HUES64 (cell line): ENCODE results near the gene SLC25A47.

Experiments
- H3K27ac ChIP-seq: 2 replicates; pipeline ENCODE4 v1.7.0; 2013; ENCODE audit warnings: low read depth, low read length, inconsistent platforms
- H3K27me3 ChIP-seq: 2 replicates; pipeline ENCODE4 v1.6.1; 2013; ENCODE audit warnings: mild to moderate bottlenecking, low read length; ENCODE audit not compliant: insufficient read depth
- H3K36me3 ChIP-seq: 2 replicates; pipeline ENCODE4 v1.6.1; 2013; ENCODE audit warnings: mild to moderate bottlenecking, low read length; ENCODE audit not compliant: insufficient read depth
- H3K4me1 ChIP-seq: 2 replicates; pipeline ENCODE4 v1.6.1; 2013; ENCODE audit warnings: mild to moderate bottlenecking, low read length, moderate library complexity; ENCODE audit not compliant: insufficient read depth
- H3K4me3 ChIP-seq: 2 replicates; pipeline ENCODE4 v1.5.1; 2013; ENCODE audit warnings: mild to moderate bottlenecking, low read length, moderate library complexity
- H3K9ac ChIP-seq: 2 replicates; pipeline ENCODE4 v1.6.1; 2013; ENCODE audit warnings: mild to moderate bottlenecking, low read depth, low read length
- H3K9me3 ChIP-seq: 2 replicates; pipeline ENCODE4 v1.6.1; 2013; ENCODE audit warnings: low read depth, low read length; ENCODE audit not compliant: insufficient read depth
- WGBS: fragments of 150-250, 120-280 bp; methylation state at CpG from one replicate; pipeline ENCODE4 v1.1.7; 2013; ENCODE audit warnings: missing lambda C conversion rate; 5-methylcytosine and 5-hydroxymethylcytosine counted together

Gene SLC25A47

DNA sequence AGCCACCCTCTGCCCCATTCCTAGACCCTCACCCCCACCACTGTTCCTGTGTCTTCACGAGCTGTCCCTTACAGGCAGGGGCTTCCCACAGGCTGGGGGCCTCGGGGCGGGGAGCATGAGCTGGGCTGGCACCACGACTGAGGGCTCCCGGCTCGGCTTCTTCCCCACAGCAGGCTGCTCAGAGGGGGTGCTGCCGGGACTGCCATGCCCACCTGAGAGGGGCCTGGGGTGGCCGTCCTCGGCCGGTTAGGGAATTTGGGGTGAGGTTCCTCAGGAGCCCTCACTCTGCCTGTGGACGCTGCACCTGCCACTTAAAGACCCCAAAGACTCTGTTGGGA is 6.8 kb downstream of the SLC25A47 start:
- H3K27me3 ChIP-seq: no peaks in the 10 kb centered on the region
- H3K4me1 ChIP-seq: no peaks in the 10 kb centered on the region
- WGBS: 91% methylated on average over 11 of the region's 11 CpGs
- H3K9ac ChIP-seq: no peak overlapping the region
- H3K4me3 ChIP-seq: no peak overlapping the region
- no peaks in the 10 kb centered on the region for H3K9me3 ChIP-seq
- peaks cover 17% of the 10 kb centered on the region for H3K36me3 ChIP-seq
- H3K27ac ChIP-seq: no peak overlapping the region

DNA sequence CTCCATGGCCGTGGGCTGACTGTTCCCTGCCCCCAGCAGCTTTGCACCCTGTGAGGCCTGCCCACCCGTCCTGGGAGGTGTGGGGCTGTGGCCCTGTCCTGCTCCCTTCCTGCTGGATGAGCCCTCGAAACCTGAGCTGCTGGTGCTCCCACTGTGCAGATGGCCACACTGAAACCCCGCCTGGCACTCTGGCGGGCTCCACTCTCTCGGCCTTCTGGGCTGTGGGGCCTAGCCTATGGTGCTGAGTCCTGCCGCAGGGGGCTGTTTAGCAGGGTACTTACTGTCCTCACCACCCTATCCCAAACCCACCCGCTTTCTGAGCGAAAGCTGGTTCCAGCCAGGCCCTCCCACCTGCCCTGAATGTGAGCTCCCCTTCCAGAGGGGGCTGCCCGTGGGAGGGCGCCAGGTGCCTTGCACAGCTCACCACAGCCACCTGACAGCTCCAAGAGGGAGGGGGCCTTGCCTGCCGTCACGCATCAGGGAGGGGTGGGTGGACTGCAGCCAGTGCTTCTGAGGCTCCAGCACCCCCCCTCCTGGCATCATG is 7.3 kb downstream of the SLC25A47 start:
- WGBS: 84% methylated on average over 13 of the region's 13 CpGs
- Histone ChIP-seq H3K36me3 (peaks cover 19% of the 10 kb centered on the region), H3K27me3 (no peaks in the 10 kb centered on the region), H3K27ac (no peak overlapping the region), H3K9ac (no peak overlapping the region), H3K9me3 (no peaks in the 10 kb centered on the region), H3K4me3 (no peak overlapping the region), H3K4me1 (no peaks in the 10 kb centered on the region)

DNA sequence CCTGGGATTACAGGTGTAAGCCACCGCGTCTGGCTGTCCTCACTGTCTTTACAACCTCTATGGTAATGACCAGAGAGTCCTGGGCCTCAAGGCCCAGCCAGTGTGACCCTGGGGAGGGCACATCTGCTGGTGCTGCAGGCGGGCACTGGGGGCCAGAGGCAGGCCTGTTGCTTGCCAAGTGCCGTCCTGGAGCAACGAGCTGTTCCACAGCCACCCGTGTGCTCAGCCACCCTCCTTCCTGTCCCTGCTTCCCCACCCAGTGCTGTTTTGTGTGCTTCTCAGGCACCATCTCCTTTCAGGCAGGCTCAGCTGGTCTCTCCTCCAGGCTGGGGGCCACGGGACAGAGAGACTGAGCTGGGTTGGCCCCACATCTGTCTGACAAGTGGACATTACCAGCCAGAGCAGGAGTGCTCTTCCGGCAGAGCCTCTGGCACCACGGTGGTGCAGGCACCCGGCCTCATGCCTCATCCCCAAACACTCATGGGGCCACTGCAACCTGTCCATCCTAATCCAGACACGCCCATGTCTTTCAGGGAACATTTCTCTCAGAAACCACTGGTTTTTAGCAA is 9.0 kb downstream of the SLC25A47 start:
- Histone ChIP-seq H3K27ac (no peak overlapping the region), H3K9ac (no peak overlapping the region), H3K36me3 (peaks cover 34% of the 10 kb centered on the region), H3K27me3 (no peaks in the 10 kb centered on the region), H3K4me1 (no peaks in the 10 kb centered on the region), H3K9me3 (no peaks in the 10 kb centered on the region), H3K4me3 (no peak overlapping the region)
- 91% methylated on average over 11 of the region's 11 CpGs for WGBS

DNA sequence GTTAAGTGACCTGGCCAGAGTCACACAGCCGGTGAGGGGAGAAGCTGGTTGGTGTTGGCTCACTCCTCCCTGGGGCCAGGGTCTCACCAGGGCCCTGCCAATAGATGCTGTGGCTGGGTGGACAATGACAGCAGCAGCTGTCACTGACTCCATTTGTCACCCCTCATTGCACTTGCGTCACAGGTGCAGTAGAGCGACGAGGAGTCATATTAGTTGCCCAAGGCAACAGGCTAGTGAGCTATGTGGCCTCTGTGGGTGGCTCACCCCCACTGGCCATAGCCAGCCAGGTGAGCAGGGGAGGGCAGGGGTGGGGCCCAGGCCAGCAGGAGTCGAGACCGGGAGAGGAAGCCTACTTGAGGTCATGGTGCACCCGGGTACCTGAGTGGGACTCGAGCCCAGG is 9.7 kb downstream of the SLC25A47 start:
- H3K27me3 ChIP-seq: no peaks in the 10 kb centered on the region
- peaks cover 39% of the 10 kb centered on the region for H3K36me3 ChIP-seq
- WGBS: 82% methylated on average over 8 of the region's 8 CpGs
- H3K9ac ChIP-seq: no peak overlapping the region
- H3K9me3 ChIP-seq: no peaks in the 10 kb centered on the region
- no peak overlapping the region for H3K27ac ChIP-seq
- no peak overlapping the region for H3K4me3 ChIP-seq
- H3K4me1 ChIP-seq: no peaks in the 10 kb centered on the region

DNA sequence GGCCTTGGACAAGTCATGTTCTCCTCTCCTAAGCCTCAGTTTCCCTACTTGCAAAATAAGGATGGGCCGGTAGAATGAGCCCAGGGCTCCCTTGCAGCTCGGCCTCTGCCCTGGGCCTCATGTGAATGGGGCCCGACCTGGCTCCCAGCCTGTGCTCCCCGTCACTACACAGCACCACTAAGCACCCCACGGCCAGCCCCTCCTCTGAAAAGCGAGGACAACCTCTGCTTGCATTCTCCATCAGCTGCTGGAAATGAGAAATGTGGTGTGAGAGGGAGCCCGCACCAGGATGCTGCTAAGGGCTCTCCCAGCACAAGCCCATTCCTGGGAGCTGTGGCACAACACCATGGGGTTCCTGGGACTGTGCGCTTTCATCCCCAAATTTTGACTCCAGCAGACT is 10.2 kb downstream of the SLC25A47 start:
- H3K27ac ChIP-seq: no peak overlapping the region
- H3K4me3 ChIP-seq: no peak overlapping the region
- peaks cover 44% of the 10 kb centered on the region for H3K36me3 ChIP-seq
- WGBS: 95% methylated on average over 8 of the region's 8 CpGs
- H3K27me3 ChIP-seq: no peaks in the 10 kb centered on the region
- H3K9ac ChIP-seq: no peak overlapping the region
- H3K9me3 ChIP-seq: no peaks in the 10 kb centered on the region
- no peaks in the 10 kb centered on the region for H3K4me1 ChIP-seq

DNA sequence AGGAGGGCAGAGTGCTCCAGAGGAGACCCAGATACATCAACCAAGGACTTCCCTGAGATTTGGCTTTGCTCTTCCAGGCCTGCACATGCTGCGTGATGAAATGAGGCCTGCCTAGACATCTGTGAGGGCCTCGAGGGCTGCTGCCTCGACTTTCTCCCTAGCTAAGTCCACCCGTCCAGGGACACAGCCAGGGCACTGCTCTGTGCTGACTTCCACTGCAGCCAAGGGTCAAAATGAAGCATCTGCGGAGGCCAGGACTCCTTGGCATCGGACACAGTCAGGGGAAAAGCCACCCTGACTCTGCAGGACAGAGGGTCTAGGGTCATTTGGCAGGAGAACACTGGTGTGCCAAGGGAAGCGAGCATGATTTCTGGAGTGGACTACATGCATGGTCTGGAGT is 10.7 kb downstream of the SLC25A47 start:
- Histone ChIP-seq H3K27me3 (no peaks in the 10 kb centered on the region), H3K27ac (no peak overlapping the region), H3K4me3 (no peak overlapping the region), H3K9ac (no peak overlapping the region), H3K9me3 (no peaks in the 10 kb centered on the region), H3K4me1 (no peaks in the 10 kb centered on the region), H3K36me3 (peaks cover 45% of the 10 kb centered on the region)
- WGBS: 93% methylated on average over 7 of the region's 7 CpGs

DNA sequence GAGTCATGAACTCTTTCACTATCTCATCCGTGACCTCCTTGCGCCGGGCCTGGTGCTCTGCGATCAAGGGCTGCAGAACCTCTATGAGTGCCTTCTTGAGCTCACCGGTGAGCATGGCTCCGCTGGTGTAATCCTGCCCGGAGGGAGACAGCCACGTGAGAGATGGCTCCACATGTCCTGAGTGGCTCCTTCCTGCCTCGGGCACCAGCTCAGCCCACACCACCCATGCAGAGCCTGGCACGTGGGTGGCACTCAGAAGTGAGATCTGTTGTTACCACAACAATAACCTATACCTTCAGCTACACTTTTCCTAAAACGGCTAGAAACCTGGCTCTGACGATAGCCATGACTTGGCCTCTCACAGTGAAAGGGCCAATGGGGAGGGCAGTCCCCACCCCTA is 11.8 kb downstream of the SLC25A47 start:
- Histone ChIP-seq H3K27ac (no peak overlapping the region), H3K4me3 (no peak overlapping the region), H3K27me3 (no peaks in the 10 kb centered on the region), H3K9me3 (no peaks in the 10 kb centered on the region), H3K9ac (no peak overlapping the region), H3K36me3 (peaks cover 53% of the 10 kb centered on the region), H3K4me1 (no peaks in the 10 kb centered on the region)
- 95% methylated on average over 12 of the region's 12 CpGs for WGBS

DNA sequence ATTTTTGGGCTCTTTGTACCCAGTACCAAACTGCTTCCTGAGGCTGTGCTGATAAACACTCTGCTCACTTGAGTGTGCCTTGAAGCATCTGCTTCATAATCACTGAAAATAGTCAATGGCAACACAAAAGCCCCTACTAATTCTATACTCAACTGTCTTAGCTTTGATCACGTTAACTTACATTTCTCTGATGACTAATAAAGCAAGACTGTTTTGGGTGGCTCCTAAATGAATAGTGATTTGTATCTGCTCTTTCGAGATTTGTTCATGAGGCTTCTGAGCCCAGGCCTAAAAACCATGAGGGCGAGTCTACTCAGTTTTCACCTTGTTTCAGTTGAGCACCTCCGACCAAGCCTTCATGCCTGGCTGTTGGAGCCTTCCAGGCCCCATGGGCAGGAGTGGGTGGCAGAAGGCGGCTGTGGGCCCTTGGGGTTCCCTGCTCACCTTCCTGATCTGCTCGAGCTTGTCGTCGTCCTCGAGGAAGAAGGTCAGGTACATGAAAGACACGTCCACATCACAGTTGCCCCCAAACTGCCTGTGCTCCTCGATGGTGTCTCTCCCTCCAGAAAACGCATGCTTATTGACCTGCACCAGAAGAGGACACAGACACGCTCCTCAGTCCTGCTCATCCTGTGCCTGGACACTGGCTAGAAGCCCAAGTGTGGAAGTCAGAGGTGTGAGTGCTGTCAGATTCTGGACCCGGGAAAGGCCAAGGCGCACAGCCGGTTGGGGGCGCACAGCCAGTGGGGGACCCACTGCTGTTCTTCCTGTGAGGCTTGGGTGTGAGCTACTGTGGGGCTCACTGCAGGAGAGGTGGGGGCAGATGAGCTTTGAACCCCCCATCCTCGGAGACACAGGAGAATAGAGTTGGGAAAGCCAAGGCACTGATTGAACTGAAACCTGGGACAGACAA is 13.7 kb downstream of the SLC25A47 start:
- Histone ChIP-seq H3K36me3 (peaks cover 71% of the 10 kb centered on the region), H3K9ac (no peak overlapping the region), H3K27ac (no peak overlapping the region), H3K9me3 (no peaks in the 10 kb centered on the region), H3K4me3 (no peak overlapping the region), H3K27me3 (no peaks in the 10 kb centered on the region), H3K4me1 (no peaks in the 10 kb centered on the region)
- 95% methylated on average over 17 of the region's 18 CpGs for WGBS

DNA sequence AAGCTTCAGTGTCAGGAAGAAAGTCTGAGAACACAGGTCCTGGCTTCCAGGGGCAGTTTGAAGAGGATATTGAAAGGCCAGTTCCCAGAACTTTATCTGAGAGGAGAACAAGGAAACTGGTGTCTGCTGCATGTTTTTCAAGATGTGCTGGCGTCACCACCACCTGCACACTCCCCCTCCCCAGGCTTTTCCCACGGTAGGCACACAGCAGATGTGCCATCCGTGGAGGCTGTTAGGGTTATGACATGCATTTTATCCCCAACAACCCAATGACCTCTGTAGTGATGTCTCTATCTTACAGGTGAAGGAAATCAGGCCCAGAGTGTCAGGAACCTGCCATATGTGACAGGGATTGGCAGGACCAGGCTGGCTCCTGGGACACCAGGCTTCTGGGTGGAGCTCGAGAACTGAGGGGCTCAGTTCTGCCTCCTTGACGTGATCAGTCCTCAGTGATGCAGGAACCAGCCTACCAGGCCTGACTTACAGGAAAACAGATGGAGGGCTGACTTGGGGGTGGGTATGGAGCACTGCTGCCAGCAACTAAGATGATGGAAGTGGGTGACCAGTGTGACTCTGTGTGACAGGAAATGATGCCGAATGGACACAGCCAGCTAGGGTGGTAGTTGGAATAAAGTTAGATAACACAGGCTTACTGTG is 16.8 kb downstream of the SLC25A47 start:
- Histone ChIP-seq H3K27me3 (no peaks in the 10 kb centered on the region), H3K9me3 (no peaks in the 10 kb centered on the region), H3K4me3 (no peak overlapping the region), H3K9ac (no peak overlapping the region), H3K4me1 (no peaks in the 10 kb centered on the region), H3K27ac (no peak overlapping the region), H3K36me3 (peaks cover 68% of the 10 kb centered on the region)
- WGBS: 97% methylated on average over 6 of the region's 6 CpGs

DNA sequence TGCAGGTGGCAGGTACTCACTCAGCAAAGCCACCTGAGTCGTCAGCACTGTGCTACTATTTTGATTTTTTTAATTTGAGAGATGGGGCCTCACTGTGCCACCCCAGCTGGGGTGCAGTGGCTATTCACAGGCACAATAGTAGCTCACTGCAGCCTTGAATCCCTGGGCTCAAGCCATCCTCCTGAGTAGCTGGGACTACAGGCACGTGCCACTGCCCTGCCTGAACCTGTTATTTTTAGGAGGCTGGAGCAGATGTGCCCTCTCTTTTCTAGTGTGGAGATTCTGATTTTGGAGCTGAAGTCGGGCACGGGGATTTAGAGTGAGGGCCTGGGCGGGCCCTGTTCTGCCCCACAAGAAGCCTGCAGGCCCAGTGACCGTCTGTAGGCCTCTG is 17.3 kb downstream of the SLC25A47 start:
- H3K4me3 ChIP-seq: no peak overlapping the region
- WGBS: 78% methylated on average over 6 of the region's 6 CpGs
- H3K27ac ChIP-seq: no peak overlapping the region
- no peaks in the 10 kb centered on the region for H3K9me3 ChIP-seq
- H3K4me1 ChIP-seq: no peaks in the 10 kb centered on the region
- H3K9ac ChIP-seq: no peak overlapping the region
- no peaks in the 10 kb centered on the region for H3K27me3 ChIP-seq
- peaks cover 65% of the 10 kb centered on the region for H3K36me3 ChIP-seq

DNA sequence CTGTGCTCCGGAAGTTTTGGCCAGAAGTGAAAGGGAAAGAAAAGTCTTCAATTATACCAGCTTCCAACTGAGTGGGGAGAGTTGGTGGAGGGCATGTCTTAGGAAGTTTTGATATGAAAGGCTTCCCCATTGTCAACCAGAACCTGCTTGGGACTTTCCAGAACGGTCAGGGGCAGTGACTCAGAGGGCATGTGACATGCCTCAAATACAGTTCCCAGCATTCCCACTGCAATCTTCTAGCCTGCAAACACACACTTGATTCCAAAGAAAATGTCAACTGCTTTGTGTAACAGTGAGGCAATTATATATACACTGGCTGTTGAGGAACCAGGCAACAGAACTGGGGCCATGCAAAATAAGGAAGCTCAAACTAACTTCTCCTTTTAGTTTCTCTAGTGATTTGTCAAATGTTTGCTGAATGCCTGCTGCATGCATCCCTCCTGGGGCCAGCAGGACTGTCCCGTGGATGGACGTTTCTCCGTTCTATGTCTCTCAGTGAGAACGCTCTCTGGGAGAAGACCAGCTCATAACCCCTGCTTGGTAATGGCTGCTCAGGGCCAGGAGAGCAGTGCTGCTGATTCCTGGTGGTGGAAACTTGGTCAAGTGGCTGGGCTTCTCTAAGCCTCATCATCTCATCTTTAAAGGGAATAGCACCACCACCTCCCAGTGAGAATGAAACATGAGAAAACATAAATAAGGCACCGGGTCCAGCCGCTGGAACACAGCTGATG is 18.3 kb downstream of the SLC25A47 start:
- no peak overlapping the region for H3K9ac ChIP-seq
- no peaks in the 10 kb centered on the region for H3K9me3 ChIP-seq
- H3K27ac ChIP-seq: no peak overlapping the region
- H3K4me1 ChIP-seq: no peaks in the 10 kb centered on the region
- H3K27me3 ChIP-seq: no peaks in the 10 kb centered on the region
- peaks cover 67% of the 10 kb centered on the region for H3K36me3 ChIP-seq
- H3K4me3 ChIP-seq: no peak overlapping the region
- 92% methylated on average over 8 of the region's 8 CpGs for WGBS
